Myocyte (in vitro differentiated cells): Measurements from ENCODE around the gene SPATA46. TPM values are rescaled to one million over a fixed set of nuclear protein-coding genes. Genes with fewer than 3 reads are reported as not detected.

ENCODE experiments used
- DNase-seq: peaks from one replicate; pipeline ENCODE4 v3.0.0-alpha.2; 2012; ENCODE audit warnings: low read depth
- total RNA-seq: library from RNA; depleted of rRNA; stranded (reverse); fragments of >200 nt; gene quantifications from 2 replicates; pipeline ENCODE4 v1.2.3, GENCODE V29; 2014

The SPATA46 gene
- total RNA-seq, 1 donor from 2014 or later: not detected

DNA sequence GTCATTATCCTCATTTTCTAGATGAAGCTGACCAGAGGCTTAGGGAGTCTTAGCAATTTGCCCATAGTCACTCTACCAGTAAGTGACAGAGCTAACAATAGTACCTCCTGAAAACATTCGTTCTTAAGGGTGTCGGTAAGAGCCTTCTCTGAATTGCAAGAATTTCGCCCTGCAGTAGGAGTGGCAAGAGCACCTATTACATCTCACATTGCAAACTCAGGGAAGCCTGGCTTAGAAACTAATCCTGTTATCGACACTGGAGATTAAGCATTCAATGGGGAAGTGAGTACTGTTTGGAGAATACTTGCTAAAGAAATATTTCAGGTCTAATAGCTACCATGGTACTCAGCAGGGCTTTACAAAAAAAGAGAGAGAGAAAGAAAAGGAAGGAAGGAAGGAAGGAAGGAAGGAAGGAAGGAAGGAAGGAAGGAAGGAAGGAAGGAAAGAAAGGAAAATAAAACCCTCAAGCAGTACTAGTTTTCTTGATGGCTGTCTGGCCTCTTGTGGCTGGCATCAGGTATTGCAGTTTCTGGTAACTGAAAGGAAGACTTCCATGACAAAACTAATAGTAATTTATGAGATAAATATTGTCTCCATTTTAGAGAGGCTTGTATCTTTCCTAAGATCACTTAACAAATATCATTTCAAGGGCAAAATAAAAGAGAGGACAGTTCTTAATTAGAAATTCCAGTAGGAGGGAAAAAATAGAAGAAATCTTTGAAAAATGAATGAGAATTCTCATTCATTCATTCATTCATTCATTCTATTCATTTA, 15.3 kb upstream of the SPATA46 start:
- DNase-seq: peak; percentile 57

DNA sequence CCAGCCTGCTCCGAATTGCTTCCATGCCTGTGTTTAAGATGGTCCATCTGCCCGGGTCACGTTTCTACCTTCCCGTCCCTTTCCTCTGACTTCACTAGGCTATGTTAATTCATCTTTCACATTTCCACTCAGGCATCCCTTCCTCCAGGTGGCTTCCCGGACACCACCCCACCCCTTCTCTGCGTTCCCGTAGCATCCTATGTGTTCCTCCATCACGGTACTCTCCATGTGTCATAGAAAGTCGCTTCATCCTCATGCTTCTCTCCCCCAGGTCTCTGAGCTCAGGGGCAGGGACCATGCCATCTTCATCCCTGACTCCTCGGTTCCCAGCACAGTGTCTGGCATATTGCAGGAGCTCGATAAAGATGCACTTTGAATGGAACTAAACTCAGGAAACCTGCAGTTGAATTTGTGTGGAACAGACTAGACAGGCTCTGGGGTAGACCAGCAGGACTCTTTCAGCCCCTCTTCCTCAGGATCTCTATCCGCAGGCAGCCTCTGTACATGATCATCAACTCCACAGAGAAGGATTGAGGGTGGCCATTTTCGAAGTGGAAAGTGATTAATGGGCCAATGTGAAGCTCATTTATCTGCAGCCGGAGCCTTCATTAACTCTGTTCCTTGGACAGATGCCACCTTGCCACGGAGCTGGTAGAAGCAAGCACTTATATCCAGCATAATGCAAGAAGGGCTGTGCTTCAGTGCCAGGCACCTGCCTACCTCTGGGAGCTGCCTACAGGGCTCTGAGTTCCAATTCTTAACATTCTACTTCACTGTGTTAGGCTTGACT, 13.9 kb upstream of the SPATA46 start:
- DNase-seq: no peak

DNA sequence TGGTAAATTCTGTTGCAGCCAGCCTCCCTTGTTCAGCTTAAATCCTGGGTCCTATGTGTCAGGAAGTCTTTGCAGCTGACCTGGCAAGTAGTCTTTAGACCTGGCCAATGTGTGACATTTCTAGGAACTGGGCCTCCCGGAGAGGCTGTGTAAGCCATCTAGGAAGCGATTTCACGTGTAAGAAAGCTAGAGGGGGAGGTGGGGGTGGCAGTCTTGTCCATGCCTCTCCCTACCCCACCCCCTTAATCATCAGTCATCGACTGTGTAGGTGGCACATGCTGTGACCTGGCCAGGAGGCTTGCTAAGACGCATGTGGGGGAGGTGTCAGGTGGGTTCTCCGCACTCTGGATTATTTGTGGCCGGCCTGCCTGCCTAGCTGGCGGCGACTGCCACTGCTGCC, 13.3 kb upstream of the SPATA46 start:
- DNase-seq: peak; percentile 71

DNA sequence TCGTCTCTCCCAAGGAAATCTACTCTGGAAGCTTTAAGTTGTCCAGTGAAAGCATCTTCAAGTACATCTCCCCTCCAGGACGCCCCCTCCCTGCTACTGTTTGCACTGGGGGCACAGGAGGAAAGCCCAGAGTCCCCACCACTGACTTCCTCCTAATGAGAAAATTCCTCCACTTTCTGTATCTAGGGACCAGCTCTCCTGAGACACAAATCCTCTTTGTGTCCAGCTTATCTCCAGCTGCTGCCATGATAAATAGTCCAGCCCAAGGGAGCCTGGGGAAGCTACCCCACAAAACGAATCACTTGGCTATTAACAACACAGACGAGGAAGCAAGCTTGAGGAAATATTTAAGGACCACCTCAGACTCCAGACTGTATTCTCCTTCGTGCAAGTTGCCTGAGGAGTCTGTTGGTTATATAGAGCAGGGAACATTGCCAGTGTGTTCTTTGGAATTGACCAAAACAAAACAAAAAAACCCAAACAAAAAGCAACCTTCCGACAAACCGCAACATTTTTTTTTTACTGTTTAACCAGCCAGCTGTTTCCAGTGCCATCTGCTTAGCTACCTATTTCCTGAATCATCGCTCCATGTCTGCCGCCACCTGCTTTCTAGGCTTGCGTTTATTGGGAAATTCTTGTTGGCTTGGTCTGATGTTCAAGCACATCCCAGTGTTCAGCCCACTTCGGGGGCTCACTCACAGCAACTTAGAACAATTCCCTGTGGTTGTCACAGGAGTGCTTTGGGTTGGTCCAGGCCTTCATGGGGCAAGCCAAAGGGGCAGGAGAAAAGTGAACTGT, 12.6 kb upstream of the SPATA46 start:
- DNase-seq: peak; percentile 95

DNA sequence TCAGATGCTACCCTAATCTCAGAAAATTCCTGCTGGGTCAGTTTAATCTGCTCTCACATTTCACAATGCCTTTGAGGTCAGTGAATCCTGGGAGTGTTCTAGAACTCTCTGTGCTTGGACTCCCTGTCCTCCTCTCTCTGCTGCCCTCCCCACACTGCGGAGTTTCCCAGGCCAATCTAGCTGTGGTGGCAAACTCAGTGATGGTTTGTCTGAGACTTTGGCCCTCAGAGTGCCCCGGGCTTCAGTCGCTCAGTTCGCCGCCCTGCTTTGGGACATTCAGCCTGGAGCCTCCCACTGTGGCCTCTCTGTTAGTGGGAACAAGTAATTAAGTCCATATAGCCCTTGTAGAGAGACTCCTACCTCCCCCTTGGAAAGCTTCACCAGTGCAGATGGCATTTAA, 12.0 kb upstream of the SPATA46 start:
- peak; percentile 61 for DNase-seq

DNA sequence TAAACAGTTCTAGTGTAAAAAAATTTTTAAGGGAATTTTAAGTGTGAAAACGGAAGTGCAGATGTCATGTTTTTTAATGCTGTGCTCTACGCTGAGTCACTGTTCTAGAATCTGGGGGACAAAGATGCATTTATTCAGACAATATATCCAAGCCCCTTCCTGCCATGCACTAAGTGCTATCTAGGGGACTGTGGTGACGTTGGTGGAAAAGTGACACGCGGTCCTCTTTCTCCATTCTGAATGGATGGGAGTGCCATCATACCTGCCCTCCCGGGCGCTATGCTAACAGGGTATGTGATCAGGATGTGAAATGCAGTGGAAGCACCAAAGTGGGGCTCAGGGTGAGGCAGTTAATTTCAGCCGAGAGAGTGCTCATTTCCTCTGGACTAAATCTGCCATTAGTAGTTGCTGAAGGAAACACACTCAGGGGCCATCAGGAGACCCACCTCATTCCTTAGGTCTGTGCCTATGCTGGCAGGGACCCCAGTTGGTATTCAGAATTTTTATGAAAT, 11.5 kb upstream of the SPATA46 start:
- no peak for DNase-seq

DNA sequence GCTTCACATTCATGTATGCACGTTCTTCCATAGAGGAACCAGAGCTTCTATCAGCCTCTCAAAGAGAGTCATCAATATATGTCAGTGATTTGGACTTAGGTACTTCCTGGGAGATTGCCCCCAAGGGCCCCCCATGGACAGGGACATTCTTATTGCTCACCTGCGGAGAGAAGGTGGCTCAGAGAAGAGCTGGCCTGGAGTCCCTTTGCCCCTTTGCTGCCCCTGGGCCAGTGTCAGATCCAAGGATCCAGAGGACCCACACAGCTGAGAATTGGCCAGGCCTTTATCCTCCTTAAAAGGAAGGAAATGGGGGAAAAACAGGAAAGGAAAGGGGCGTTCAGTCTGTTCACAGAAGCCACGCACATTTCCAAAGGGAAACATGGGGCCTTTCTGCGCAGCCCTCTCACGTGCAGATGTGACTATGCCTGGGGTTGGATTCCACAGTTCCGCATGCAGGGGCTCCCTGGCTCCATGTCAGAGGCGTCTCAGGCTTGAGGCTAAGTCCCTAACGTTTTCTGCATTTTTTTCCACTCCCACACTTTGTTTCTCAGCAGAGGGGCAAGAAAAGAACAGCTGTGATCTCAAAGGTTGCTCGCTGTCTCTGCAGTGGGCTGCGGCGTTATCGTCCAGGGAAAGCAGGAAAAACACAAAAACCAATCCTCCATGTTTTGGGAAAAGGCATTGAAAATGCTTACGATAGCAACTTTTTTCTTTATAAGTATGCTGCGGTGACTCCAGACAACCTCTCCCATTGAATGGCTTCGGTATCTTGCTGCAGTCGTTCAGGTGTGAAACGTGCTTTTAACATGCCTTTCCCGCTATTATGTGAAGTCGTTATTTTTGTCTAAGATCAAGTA, 10.8 kb upstream of the SPATA46 start:
- no peak for DNase-seq

DNA sequence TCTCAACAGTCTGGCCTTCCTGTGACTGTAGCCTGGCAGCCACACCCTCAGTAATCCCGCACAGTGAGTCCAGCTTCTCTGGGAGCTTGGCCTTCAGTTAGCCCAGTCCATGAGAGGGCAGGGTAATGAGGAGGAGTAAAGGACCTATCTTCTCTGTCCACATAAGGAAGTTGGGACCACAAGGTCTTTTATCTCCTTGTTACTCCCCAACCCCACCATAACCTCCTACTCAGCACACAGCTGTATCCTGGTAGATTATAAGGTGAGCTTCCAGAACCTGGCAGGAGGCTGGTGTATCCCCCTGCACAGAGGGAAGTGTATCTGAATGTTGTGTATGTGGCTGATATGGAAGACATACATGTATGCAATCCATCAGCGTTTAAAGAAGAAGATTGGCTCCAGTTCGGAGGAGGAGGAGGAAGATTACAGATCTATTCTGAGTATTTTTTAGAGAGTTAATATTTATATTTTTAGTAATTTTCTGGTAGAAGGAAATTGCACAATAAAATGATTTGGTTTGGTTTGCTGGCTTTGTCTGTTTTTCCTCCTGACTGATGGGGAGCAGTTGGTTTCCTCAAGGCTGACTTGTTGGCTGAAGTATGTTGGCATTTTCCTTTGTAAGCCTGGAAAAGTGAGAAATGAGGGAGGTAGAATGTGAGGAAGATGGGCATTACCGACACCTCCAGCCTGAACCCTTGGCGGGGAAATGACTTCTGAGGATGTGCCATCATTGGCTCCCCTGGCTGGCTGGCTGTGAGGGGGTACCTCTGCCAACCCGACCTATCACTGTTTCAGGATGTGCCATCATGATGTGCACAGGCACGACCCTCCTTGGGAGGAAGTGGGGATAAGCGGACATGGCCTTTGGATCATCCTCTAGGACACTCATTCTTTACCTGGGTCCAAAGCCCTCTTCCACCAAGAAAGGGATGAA, 9.9 kb upstream of the SPATA46 start:
- no peak for DNase-seq

DNA sequence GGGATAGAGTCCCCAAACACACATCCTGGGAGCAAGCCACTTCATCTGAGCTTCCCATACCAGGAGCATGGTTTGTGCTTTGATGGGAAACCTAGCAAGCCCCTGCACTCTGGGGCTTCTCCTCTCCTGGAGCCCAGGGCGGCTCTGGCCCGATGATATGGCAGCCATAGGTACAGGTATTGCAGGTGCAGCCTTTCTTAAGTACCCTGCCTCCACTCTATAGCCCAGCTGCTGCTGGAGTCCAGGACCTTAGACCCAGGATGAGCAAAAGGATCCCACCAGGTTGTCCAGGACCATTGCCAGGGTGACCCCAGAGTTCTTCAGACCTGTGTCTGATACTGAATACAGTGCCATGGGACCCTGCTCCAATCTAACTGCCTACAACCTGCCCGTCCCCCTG, 9.0 kb upstream of the SPATA46 start:
- DNase-seq: no peak

DNA sequence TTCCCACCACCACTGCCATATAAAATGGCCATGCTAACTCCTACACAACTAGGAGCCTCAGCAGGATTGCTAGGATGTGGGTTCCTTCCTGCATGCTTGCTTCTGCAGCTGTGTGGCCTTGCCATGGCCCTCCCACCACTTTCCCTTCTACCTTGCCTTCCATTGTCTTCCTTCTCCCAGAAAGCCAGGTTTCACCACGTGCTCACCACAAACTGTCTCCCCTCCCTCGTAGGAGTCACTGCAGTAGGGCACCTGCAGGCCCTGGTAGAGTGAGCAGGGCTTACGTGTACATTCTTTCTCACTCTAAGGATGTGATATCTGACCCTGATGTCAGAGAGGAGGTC, 8.6 kb upstream of the SPATA46 start:
- DNase-seq: no peak

DNA sequence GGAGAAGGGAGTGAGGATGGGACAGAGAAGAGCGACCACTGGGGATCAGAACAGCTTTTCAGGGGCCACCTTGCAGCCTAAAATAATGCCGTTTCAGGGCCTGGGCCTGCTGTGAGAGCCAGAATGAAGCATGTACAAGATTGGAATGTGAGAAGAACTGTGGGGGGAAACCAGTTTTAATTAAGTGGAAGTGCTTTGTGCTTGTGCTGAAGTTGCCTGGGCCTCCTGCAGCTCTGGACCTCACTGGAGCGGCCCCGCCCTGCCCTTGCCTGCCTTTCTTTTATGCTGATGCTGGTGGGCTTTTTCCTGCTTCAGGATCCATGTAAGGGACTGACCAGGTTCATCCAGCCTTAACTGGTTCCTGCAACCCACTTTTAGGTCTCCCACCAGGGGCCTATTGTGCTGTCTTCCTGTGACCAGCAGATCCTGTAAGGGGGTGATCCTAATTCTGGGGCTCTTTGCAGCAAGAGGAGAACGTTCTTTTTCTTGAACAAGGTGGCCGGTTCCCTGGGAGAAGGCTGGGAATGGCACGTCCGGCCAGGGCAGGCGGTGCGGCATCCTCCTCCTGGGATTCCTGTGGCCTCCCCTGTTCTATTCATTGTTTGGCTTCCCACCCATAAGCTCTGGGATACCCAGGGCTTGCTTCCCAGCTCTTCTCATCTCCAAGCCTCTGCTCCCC, 8.1 kb upstream of the SPATA46 start:
- DNase-seq: no peak

DNA sequence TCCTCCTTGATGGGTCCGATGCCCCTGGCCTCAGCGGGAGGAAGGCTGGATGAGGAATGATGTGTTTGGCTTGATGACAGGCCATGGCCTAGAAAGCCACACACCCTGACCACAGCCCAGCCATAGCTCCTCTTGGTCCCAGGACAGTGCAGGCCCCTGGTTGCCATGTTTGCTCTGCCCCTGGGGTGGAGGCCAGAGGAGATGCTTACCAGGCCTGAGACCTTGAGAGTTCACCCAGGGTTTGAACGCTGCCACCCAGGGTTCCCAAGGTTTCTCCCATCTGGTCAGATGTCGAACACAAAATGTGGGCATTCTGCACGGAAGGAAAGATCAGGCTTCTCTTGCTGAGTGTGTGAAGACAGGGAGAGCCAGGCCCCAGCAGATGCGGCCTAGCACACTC, 7.5 kb upstream of the SPATA46 start:
- DNase-seq: no peak

DNA sequence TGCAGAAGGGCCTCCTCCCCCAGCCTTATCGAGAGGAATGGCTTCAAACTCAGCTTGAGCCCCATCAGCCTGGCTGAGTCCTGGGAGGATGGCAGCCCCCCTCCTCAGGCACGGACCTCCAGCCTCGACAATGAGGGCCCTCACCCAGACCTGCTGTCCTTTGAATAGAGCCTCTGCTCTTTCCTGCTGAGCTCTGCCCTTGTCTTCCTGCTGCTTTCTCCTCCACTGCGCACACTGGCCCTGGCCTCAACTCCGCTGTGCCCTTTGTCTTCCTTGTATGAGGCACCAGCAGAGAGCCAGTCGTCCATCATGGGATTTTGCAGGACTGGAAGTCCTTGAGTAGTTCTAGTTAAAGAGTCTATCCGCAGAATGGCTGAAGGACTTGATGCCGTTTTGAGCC, 6.9 kb upstream of the SPATA46 start:
- DNase-seq: no peak

DNA sequence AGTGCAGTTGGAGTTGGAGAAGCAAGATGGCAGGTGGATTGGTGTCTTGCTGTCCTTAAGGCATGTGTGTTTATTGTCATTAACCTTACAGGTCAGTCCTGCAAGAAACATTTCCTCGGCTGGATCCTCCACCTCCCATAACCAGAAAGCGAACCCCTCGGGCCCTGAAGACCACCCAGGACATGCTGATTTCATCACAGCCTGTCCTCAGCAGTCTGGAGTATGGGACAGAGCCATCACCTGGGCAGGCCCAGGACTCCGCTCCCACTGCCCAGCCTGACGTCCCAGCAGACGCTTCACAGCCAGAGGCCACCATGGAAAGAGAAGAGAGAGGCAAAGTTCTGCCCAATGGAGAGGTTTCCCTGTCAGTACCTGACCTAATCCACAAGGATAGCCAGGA, 6.4 kb upstream of the SPATA46 start:
- no peak for DNase-seq

DNA sequence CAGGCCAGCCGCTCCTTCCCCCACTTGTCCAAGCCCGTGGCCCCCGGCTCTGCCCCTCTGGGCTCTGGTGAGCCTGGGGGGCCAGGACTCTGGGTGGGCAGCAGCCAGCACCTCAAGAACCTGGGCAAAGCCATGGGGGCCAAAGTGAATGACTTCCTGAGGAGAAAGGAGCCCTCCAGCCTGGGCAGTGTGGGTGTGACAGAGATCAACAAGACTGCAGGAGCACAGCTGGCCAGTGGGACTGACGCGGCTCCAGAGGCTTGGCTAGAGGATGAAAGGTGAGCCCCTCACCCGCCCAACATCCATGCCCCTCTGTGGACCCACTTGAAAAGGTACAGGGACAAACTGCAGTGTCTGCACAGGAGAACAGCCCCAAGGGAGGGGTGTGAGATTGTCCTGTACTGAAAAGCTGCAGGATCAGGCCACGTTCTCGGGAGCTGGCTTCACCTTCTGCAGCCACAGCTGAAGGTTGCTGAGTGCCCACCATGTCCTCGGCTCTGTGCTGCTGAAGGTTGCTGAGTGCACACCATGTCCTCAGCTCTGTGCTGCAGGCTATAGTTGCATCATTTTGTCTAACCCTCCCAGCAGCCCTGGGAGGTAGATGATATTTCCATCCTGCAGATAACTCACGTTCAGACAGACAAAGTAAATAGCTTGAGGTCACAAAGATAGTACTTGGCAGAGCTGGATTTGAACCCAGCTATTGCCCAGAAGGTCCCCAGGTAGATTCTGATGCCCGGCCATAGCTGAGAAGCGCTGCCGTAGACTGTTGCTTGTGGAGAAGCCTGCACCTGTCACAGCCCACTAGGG, 5.5 kb upstream of the SPATA46 start:
- no peak for DNase-seq

DNA sequence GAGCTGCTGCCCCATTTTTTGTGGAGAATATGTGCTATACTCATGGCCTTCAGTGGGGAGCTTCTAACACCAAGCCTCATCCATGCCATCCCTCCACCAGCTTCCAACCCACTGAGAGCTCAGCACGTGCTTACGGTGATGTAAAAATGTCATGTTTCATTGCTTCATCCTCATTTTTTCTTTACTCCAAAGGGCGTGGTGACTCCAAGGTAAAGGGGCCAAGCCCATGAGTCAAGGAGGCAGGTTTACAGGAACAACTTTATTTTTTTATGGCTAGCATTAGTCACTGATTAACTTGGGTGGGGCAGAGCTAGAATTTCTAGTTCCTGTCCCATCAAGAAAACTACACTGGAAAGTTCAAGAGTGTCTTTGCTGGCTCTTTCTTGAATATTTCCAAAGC, 4.7 kb upstream of the SPATA46 start, which contains the start of gene C1orf226:
Gene C1orf226, plus strand, starts transcription at position 346 of the 400 bp plus-strand sequence. CDS start 174 bp downstream, outside the sequence.
- no peak for DNase-seq

DNA sequence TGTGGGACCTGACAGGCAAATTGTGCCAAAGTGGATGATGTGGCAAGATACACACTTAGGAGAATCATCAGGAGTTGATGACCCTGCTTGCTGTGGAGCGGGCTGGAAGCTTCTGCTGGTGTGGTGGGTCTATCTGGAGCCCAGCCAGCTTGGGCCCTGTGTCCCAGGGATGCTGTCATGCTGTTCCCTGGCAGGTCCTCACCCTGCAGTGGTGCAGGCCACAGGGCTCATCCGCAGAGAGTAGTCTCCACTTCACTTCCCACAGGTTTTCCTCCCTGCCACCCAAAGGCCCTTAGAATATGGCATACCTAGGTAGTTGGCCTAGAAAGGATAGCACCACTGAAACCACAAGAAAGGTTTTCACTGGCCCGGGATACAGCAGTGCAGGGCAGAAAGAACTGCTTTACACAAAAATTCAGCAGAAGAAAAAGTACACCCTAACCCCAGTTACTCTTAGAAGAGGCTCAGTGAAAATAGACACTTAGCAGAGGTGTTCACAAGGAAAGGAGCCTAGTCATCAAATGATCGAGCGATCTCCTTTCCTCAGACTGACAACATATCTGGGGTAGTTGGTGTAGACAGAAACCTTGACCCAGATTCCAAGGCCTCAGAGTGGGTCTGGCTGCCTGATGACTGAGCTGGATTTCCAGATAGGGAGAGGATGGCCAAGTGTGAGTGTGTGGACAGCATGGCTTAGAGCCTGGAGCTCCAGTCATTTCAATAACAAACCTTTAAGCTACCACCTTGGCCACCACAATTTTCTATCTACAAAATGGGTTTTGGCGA, 3.6 kb upstream of the SPATA46 start:
- no peak for DNase-seq
